Neural cell (in vitro differentiated cells): ENCODE results near the gene RGS6. TPM values are rescaled to one million over a fixed set of nuclear protein-coding genes. Genes with fewer than 3 reads are reported as not detected.

Experiments used
- H2AFZ ChIP-seq: fragments of 200-600, 300-800 bp; sonication (generic), shearing (Covaris generic); 2 replicates; pipeline ENCODE4 v1.6.0; 2014; ENCODE audit warnings: low read depth, mild to moderate bottlenecking, antibody characterized with exemption, low read length, moderate library complexity
- H3F3A ChIP-seq: fragments of 200-600 bp; shearing (Covaris generic); 2 replicates; pipeline ENCODE4 v1.6.1; 2016; ENCODE audit warnings: mild to moderate bottlenecking, moderate library complexity, mixed read lengths, antibody characterized with exemption, low read length; ENCODE audit not compliant: insufficient read depth, poor library complexity, severe bottlenecking
- H3K27ac ChIP-seq: fragments of 200-600, 300-800 bp; sonication (generic), shearing (Covaris generic); 2 replicates; pipeline ENCODE4 v1.5.1; 2014; ENCODE audit warnings: mild to moderate bottlenecking, low read length, moderate library complexity
- H3K27me3 ChIP-seq: fragments of 300-800, 200-600 bp; sonication (generic), shearing (Covaris generic); 2 replicates; pipeline ENCODE4 v1.6.0; 2014; ENCODE audit warnings: mild to moderate bottlenecking, low read depth, low read length, moderate library complexity; ENCODE audit not compliant: insufficient read depth
- H3K36me3 ChIP-seq: fragments of 300-800, 200-600 bp; sonication (generic), shearing (Covaris generic); 2 replicates; pipeline ENCODE4 v1.5.1; 2014; ENCODE audit warnings: mild to moderate bottlenecking, antibody characterized with exemption, low read length, moderate library complexity; ENCODE audit not compliant: insufficient read depth
- H3K4me2 ChIP-seq: fragments of 300-800, 200-600 bp; sonication (generic), shearing (Covaris generic); 2 replicates; pipeline ENCODE4 v1.6.0; 2014; ENCODE audit warnings: mild to moderate bottlenecking, low read length
- H3K4me3 ChIP-seq: fragments of 300-800, 200-600 bp; sonication (generic), shearing (Covaris generic); 2 replicates; pipeline ENCODE4 v1.5.1; 2014; ENCODE audit warnings: mild to moderate bottlenecking, low read length, moderate library complexity
- H3K79me2 ChIP-seq: fragments of 200-600 bp; shearing (Covaris generic); replicated peaks from 2 replicates; pipeline ENCODE4 v1.6.0; 2014; ENCODE audit warnings: mild to moderate bottlenecking, low read length, moderate library complexity; ENCODE audit not compliant: insufficient read depth
- H3K9ac ChIP-seq: fragments of 300-800, 200-600 bp; sonication (generic), shearing (Covaris generic); 2 replicates; pipeline ENCODE4 v1.6.1; 2016; ENCODE audit warnings: mild to moderate bottlenecking, low read length, mixed read lengths
- H3K9me2 ChIP-seq: fragments of 200-600 bp; shearing (Covaris generic); 2 replicates; pipeline ENCODE4 v1.6.1; 2016; ENCODE audit warnings: mild to moderate bottlenecking, low read length, mixed read lengths; ENCODE audit not compliant: insufficient read depth
- H3K9me3 ChIP-seq: fragments of 200-600, 300-800 bp; sonication (generic), shearing (Covaris generic); 2 replicates; pipeline ENCODE4 v1.6.1; 2016; ENCODE audit warnings: mild to moderate bottlenecking, mixed run types, low read length, moderate library complexity, mixed read lengths
- H4K20me1 ChIP-seq: fragments of 200-600 bp; shearing (Covaris generic); 2 replicates; pipeline ENCODE4 v1.6.1; 2016; ENCODE audit warnings: mild to moderate bottlenecking, mixed run types; ENCODE audit not compliant: insufficient read depth
- EP300 ChIP-seq: fragments of 450-650 bp; conservative IDR thresholded peaks from 2 replicates; pipeline ENCODE4 v1.6.1; 2014; ENCODE audit warnings: antibody characterized with exemption, mild to moderate bottlenecking, moderate library complexity; ENCODE audit not compliant: poor library complexity, severe bottlenecking
- EZH2 ChIP-seq: fragments of 200-600, 300-800 bp; shearing (Covaris generic), sonication (generic); IDR thresholded peaks from 2 replicates; pipeline ENCODE4 v1.6.1; 2014; ENCODE audit warnings: antibody characterized with exemption, low read length, borderline replicate concordance, mild to moderate bottlenecking; ENCODE audit not compliant: insufficient read depth, poor library complexity, severe bottlenecking
- MXI1 ChIP-seq: fragments of 450-650 bp; conservative IDR thresholded peaks from 2 replicates; pipeline ENCODE4 v1.6.1; 2014; ENCODE audit warnings: antibody characterized with exemption, mild to moderate bottlenecking; ENCODE audit not compliant: poor library complexity, severe bottlenecking
- POLR2AphosphoS5 ChIP-seq: IDR thresholded peaks from 2 replicates; pipeline ENCODE4 v1.6.1; 2012
- RAD21 ChIP-seq: fragments of 450-650 bp; conservative IDR thresholded peaks from 2 replicates; pipeline ENCODE4 v1.6.1; 2014; ENCODE audit warnings: antibody characterized with exemption, mild to moderate bottlenecking, moderate library complexity
- SMC3 ChIP-seq: fragments of 450-650 bp; conservative IDR thresholded peaks from 2 replicates; pipeline ENCODE4 v1.6.1; 2014; ENCODE audit warnings: antibody characterized with exemption, mild to moderate bottlenecking, moderate library complexity; ENCODE audit not compliant: poor library complexity
- TAF1 ChIP-seq: IDR thresholded peaks from 2 replicates; pipeline ENCODE4 v1.6.1; 2012; ENCODE audit warnings: low read depth
- polyA plus RNA-seq: library from polyadenylated mRNA; depleted of rRNA; stranded (reverse); fragments of >200 nt; gene quantifications from 2 replicates; pipeline ENCODE4 v1.2.3, GENCODE V29; 2014
- TF ChIP-seq, protein P1 (sequence below): IDR thresholded peaks from 2 replicates; pipeline ENCODE4 v1.6.1; 2012; ENCODE audit warnings: borderline replicate concordance
- TF ChIP-seq, protein P2 (sequence below): fragments of 450-650 bp; IDR thresholded peaks from 2 replicates; pipeline ENCODE4 v1.5.1; 2014; ENCODE audit warnings: antibody characterized with exemption, mild to moderate bottlenecking, moderate library complexity; ENCODE audit not compliant: poor library complexity, severe bottlenecking

The RGS6 gene
- polyA plus RNA-seq, 1 donor from 2014 or later: 7.3 TPM

- Histone ChIP-seq H3K9ac (no peak overlapping the region), H2AFZ (no peak overlapping the region), H3F3A (no peaks in the 10 kb centered on the region), H4K20me1 (no peaks in the 10 kb centered on the region), H3K9me3 (no peaks in the 10 kb centered on the region), H3K4me2 (no peak overlapping the region), H3K4me3 (no peak overlapping the region), H3K9me2 (no peaks in the 10 kb centered on the region), H3K27me3 (no peaks in the 10 kb centered on the region), H3K36me3 (no peaks in the 10 kb centered on the region), H3K79me2 (no peaks in the 10 kb centered on the region), H3K27ac (no peak overlapping the region)
- TF ChIP-seq EZH2 (no peak), SMC3 (no peak), POLR2AphosphoS5 (no peak), MXI1 (no peak), EP300 (no peak), RAD21 (no peak), TAF1 (no peak)
- TF ChIP-seq, protein P1, sequence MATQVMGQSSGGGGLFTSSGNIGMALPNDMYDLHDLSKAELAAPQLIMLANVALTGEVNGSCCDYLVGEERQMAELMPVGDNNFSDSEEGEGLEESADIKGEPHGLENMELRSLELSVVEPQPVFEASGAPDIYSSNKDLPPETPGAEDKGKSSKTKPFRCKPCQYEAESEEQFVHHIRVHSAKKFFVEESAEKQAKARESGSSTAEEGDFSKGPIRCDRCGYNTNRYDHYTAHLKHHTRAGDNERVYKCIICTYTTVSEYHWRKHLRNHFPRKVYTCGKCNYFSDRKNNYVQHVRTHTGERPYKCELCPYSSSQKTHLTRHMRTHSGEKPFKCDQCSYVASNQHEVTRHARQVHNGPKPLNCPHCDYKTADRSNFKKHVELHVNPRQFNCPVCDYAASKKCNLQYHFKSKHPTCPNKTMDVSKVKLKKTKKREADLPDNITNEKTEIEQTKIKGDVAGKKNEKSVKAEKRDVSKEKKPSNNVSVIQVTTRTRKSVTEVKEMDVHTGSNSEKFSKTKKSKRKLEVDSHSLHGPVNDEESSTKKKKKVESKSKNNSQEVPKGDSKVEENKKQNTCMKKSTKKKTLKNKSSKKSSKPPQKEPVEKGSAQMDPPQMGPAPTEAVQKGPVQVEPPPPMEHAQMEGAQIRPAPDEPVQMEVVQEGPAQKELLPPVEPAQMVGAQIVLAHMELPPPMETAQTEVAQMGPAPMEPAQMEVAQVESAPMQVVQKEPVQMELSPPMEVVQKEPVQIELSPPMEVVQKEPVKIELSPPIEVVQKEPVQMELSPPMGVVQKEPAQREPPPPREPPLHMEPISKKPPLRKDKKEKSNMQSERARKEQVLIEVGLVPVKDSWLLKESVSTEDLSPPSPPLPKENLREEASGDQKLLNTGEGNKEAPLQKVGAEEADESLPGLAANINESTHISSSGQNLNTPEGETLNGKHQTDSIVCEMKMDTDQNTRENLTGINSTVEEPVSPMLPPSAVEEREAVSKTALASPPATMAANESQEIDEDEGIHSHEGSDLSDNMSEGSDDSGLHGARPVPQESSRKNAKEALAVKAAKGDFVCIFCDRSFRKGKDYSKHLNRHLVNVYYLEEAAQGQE: no peak
- TF ChIP-seq, protein P2, sequence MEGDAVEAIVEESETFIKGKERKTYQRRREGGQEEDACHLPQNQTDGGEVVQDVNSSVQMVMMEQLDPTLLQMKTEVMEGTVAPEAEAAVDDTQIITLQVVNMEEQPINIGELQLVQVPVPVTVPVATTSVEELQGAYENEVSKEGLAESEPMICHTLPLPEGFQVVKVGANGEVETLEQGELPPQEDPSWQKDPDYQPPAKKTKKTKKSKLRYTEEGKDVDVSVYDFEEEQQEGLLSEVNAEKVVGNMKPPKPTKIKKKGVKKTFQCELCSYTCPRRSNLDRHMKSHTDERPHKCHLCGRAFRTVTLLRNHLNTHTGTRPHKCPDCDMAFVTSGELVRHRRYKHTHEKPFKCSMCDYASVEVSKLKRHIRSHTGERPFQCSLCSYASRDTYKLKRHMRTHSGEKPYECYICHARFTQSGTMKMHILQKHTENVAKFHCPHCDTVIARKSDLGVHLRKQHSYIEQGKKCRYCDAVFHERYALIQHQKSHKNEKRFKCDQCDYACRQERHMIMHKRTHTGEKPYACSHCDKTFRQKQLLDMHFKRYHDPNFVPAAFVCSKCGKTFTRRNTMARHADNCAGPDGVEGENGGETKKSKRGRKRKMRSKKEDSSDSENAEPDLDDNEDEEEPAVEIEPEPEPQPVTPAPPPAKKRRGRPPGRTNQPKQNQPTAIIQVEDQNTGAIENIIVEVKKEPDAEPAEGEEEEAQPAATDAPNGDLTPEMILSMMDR: no peak
Observed at GRCh38 chr14:72387726-72388125, 455.5 kb downstream of the RGS6 start.

- Histone ChIP-seq H3K9me3 (no peaks in the 10 kb centered on the region), H3K4me3 (no peak overlapping the region), H3K27ac (no peak overlapping the region), H4K20me1 (no peaks in the 10 kb centered on the region), H3K9ac (no peak overlapping the region), H2AFZ (no peak overlapping the region), H3K27me3 (no peaks in the 10 kb centered on the region), H3K36me3 (no peaks in the 10 kb centered on the region), H3F3A (no peaks in the 10 kb centered on the region), H3K9me2 (no peaks in the 10 kb centered on the region), H3K79me2 (no peaks in the 10 kb centered on the region), H3K4me2 (no peak overlapping the region)
- no peak for TF ChIP-seq EP300
- TF ChIP-seq, protein P2: no peak
- no peak for TF ChIP-seq SMC3
- TF ChIP-seq POLR2AphosphoS5: no peak
- no peak for TF ChIP-seq MXI1
- TF ChIP-seq, protein P1: no peak
Observed at GRCh38 chr14:72389200-72389599, 457.0 kb downstream of the RGS6 start.
